ENCODE measurements around the gene CRB3. TPM values are rescaled to one million over a fixed set of nuclear protein-coding genes. Genes with fewer than 3 reads are reported as not detected.

The CRB3 gene, protein sequence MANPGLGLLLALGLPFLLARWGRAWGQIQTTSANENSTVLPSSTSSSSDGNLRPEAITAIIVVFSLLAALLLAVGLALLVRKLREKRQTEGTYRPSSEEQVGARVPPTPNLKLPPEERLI
- 58.9 and 63.1 TPM in 2 replicates for total RNA-seq

DNA sequence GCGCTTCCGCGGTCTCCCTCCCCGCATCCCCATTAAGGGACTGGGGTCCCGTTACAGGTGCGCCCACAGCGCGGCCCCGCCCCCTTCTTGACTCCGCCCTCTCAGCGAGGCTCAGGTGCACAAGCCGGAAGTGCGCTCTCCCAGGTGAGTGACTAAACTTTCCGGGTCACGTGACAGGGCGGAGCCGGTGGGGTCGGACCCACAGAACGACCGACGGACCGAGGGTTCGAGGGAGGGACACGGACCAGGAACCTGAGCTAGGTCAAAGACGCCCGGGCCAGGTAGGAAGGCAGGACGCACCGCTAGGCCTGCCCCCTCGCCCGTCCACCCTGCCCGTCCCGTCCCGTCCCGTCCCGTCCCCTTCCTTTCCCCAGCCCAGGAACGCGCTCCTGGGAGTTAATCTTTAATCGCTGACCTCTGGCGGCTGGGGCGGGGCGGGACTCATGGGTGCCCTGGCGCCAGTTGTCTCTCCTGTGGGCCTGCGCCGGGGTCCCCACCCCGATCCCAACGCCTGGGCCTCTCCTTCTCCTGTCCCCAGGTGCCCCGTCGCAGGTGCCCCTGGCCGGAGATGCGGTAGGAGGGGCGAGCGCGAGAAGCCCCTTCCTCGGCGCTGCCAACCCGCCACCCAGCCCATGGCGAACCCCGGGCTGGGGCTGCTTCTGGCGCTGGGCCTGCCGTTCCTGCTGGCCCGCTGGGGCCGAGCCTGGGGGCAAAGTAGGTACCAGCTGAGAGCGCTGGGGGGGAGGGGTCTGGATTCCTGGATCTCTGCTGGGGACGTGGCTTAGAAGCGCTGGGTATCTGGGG, at the start of gene CRB3:
Gene CRB3, plus strand, starts transcription at position 202 of the 804 bp plus-strand sequence. Its CDS starts 431 bp downstream, at position 633.
- DNase-seq (ENCODE audit: low read depth): no peak

DNA sequence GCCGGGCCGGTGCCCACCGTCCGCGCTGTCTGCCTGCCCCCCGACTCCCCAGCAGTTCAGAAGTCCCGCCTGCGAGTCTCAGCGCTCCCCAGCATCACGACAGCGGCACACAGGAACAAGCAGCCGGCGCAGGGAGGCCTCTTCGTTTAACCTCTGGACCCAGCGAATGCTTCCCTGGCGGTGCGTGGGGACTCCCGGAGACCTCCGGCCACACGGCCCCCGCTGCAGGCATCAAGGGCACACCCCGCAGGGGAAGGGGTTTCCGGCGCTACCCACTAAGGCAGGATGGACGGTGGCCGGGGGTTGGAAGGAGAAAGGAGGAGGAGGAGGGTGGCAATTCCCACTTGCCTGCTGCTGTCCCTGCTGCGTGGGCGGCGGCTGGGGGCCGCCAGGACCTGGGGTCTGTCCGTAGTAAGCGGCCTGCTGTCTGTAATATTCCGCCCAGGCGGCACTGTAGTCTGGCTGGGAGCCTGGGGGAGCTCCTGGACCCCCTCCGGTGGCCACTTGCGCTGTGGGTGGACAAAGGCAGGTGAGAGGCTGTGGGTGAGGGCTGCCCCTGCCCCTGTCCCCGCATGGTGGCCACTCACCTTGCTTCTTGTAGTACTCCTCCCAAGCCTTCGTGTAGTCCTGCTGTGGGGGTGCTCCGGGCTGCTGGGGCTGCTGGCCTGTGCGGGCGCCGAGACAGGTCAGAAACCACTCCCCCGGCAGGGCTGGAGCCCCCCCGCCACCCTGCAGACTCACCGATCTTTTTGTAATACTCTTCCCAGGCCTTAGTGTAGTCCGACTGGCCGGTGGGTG, 49.1 kb upstream of the CRB3 start:
- H3K4me3 ChIP-seq (ENCODE audit: low read depth, low read length): no peak overlapping the region
- DNase-seq (ENCODE audit: low read depth): no peak
- TF ChIP-seq, protein P1, sequence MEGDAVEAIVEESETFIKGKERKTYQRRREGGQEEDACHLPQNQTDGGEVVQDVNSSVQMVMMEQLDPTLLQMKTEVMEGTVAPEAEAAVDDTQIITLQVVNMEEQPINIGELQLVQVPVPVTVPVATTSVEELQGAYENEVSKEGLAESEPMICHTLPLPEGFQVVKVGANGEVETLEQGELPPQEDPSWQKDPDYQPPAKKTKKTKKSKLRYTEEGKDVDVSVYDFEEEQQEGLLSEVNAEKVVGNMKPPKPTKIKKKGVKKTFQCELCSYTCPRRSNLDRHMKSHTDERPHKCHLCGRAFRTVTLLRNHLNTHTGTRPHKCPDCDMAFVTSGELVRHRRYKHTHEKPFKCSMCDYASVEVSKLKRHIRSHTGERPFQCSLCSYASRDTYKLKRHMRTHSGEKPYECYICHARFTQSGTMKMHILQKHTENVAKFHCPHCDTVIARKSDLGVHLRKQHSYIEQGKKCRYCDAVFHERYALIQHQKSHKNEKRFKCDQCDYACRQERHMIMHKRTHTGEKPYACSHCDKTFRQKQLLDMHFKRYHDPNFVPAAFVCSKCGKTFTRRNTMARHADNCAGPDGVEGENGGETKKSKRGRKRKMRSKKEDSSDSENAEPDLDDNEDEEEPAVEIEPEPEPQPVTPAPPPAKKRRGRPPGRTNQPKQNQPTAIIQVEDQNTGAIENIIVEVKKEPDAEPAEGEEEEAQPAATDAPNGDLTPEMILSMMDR (conservative IDR thresholded peaks at IDR 0.05; ENCODE audit: low read depth, low read length): no peak

More for the DNA sequence above, at the start of gene CRB3:
- TF ChIP-seq, protein P1 (conservative IDR thresholded peaks at IDR 0.05; ENCODE audit: low read depth, low read length): no peak
- H3K4me3 ChIP-seq (ENCODE audit: low read depth, low read length): peak within 1 kb of the TSS; percentile 92

DNA sequence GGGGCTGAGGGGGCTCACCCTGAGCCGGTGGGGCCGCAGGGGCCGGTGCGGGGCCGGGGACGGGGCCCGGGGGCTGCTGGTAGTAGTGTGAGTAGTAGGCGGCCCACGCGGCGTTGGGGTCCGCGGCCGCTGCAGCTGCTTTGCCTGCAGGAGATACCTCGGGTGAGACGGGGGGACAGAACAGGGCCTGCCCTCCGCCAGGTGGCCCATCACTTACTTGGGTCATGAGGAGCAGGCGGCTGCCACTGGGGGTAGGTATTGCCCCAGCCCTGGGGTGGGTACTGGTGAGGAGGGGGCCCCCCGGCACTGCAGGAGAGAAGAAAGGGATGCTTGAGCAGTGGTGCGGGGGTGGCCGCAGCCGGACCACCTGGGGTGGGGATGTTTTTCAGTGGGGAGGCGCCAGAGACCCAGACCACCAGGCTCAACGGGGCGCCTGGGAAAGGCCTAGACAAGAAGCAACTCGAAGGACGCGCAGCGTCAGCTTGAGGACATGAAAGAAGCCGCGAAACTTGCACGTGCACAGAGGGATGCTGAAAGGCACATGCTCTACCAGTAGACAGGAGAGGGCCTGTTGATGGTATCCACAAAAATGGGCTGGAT, 48.4 kb upstream of the CRB3 start:
- no peak for DNase-seq (ENCODE audit: low read depth)
- no peak overlapping the region for H3K4me3 ChIP-seq (ENCODE audit: low read depth, low read length)
- TF ChIP-seq, protein P1 (conservative IDR thresholded peaks at IDR 0.05; ENCODE audit: low read depth, low read length): no peak

DNA sequence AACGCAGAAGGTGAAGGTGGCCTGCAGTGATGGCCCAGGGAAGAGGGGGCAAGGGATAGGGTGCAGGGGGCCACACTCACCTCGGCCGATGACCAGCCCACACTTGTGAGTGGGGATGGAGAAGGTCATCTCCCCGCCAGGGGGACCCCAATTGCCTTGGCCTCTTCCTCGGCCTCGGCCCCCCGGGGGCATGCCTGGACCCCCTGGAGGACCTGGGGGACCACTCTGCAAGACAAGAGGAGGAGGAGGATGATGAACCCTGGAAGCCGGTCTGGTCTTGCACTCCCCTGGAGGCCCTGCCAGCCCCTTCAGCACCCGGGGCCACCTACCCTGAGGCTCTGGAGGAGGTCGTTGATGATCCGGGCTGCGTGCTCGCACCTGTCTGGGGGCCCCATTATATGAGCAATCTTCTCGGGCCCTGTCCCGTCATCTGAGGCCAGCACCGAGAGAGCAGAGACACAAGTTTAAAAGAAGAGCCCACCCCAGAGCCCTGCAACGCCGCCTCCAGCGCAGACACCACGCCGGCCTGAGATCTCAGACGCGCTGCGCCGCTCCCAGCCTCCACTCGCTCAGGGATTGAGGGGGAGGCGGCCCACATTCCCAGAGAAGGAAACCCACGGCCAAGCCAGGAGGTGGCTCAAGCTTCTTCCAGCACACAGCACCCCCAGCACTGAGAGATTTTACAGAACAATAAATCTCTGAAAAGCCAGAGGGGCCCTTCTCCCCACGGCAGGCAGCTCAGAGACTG, 47.2 kb upstream of the CRB3 start:
- no peak overlapping the region for H3K4me3 ChIP-seq (ENCODE audit: low read depth, low read length)
- no peak for DNase-seq (ENCODE audit: low read depth)
- TF ChIP-seq, protein P1 (conservative IDR thresholded peaks at IDR 0.05; ENCODE audit: low read depth, low read length): no peak

DNA sequence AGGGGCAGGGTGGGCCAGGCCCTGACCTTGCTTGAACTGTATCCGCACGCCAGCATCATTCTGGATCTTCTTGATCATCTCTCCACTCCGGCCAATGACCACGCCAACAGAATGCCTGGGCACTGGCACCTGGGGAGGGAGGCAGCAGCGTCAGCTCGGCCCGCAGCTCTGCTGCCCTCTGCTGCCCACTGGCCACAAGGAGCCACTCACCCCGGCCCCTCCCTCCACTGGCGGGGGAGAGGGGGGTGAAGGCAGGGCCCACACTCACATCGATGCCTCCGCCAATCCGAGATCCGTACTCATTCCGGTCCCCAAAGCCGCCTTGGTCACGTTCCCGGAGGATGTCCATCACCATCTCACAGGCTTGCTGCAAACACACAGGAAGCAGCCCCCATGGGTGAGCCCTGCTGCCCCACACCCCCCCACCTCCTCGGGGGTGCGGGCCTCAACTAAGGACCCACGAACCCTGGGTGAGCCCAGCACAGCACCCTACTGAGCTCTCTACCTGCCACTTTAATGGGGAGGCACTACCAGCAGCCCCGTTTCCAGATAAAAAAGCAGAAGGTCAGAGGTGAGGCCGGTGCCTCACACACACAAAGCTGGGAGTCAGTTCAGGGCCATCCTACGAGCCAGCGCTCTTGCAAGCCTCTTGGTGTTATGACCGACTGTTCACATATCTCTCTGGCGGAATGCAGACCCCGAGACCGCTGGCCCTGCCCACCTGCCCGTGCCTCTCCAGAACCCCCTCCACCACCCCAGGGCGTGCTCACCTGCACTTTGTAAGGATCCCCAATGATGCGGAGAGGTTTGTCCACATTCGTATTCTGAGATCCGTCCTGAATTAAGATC, 46.1 kb upstream of the CRB3 start:
- no peak overlapping the region for H3K4me3 ChIP-seq (ENCODE audit: low read depth, low read length)
- TF ChIP-seq, protein P1 (conservative IDR thresholded peaks at IDR 0.05; ENCODE audit: low read depth, low read length): peak; percentile 58
- DNase-seq (ENCODE audit: low read depth): no peak

Data from epithelial cell of proximal tubule (primary cell).